Mesothelial cell of epicardium (in vitro differentiated cells): ENCODE data around the gene ANKRD17. TPM values are rescaled to one million over a fixed set of nuclear protein-coding genes. Genes with fewer than 3 reads are reported as not detected.

Source experiments
- DNase-seq, 2 experiments: peaks; one replicate each; pipeline ENCODE4 v3.0.0; 2021; ENCODE audit warnings: low spot score in 2 of 2; ENCODE audit not compliant: unreplicated experiment in 2 of 2
- H3K27ac Mint-ChIP-seq: 2 replicates; pipeline ENCODE4 v1.8.0; 2021; ENCODE audit warnings: mixed read lengths
- H3K27me3 Mint-ChIP-seq: 2 replicates; pipeline ENCODE4 v1.8.0; 2021; ENCODE audit warnings: low read depth, mixed read lengths
- H3K36me3 Mint-ChIP-seq: 2 replicates; pipeline ENCODE4 v1.8.0; 2021; ENCODE audit warnings: mixed read lengths
- H3K4me1 Mint-ChIP-seq: 2 replicates; pipeline ENCODE4 v1.8.0; 2021; ENCODE audit warnings: mixed read lengths
- H3K4me3 Mint-ChIP-seq: 2 replicates; pipeline ENCODE4 v1.8.0; 2021; ENCODE audit warnings: mild to moderate bottlenecking, moderate library complexity, mixed read lengths
- H3K9me3 Mint-ChIP-seq: 2 replicates; pipeline ENCODE4 v1.8.0; 2021; ENCODE audit warnings: mixed read lengths
- CTCF ChIP-seq: fragments of 200-600 bp; sonication (generic); IDR thresholded peaks from one replicate; pipeline ENCODE4 v1.5.0; 2021; ENCODE audit warnings: antibody characterized with exemption; ENCODE audit not compliant: unreplicated experiment
- total RNA-seq: library from RNA; stranded (reverse); gene quantifications from 3 replicates; pipeline ENCODE4 v1.2.1, GENCODE V29; 2021

The ANKRD17 gene
- total RNA-seq, 1 donor from 2014 or later: 92.5 TPM

DNA sequence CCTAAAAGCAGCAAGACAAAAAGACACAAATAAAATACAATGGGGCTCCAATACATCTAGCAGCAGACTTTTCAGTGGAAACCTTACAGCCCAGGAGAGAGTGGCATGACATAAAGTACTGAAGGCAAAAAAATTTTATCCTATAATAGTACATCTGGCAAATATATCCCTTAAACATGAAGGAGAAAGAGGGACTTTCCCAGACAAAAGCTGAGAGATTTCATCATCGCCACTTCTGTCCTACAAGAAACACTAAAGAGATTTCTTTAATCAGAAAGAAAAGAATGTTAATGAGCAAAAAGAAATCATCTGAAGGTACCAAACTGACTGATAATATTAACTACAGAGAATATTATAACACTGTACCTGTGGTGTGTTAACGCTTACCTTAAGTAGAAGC, 86.4 kb downstream of the ANKRD17 start:
- Mint-ChIP-seq H3K27ac (no peak overlapping the region), H3K4me1 (no peaks in the 10 kb centered on the region), H3K9me3 (peaks cover 49% of the 10 kb centered on the region), H3K27me3 (no peaks in the 10 kb centered on the region), H3K36me3 (peaks cover 83% of the 10 kb centered on the region), H3K4me3 (no peak overlapping the region)
- no peak for TF ChIP-seq CTCF
- no peak for DNase-seq

- no peak for TF ChIP-seq CTCF
- Mint-ChIP-seq H3K4me3 (no peak overlapping the region), H3K9me3 (peaks cover 54% of the 10 kb centered on the region), H3K27me3 (no peaks in the 10 kb centered on the region), H3K27ac (no peak overlapping the region), H3K4me1 (no peaks in the 10 kb centered on the region), H3K36me3 (peaks cover 87% of the 10 kb centered on the region)
- DNase-seq: no peak
Measured at GRCh38 chr4:73170518-73171198, 87.9 kb downstream of the ANKRD17 start.

DNA sequence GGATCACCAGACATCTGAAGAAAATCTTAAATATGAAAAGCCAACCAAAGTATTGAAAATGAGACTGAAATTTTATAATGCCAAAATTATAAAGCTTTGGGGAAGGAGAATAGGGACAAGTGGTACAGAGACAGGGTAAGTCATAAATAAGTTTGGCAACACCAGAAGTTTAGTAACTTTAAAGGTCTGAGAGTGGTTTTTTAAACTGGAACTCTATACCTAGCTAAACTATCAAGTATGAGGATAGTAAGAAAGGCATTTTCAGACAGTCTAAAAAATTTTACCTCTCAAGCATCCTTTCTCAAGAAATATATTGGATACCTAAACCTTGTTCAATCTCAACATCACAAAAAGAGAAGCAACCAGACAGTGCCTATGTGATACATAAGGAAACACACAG, 92.4 kb downstream of the ANKRD17 start:
- Mint-ChIP-seq H3K27ac (no peak overlapping the region), H3K4me3 (no peak overlapping the region), H3K27me3 (no peaks in the 10 kb centered on the region), H3K9me3 (peaks cover 29% of the 10 kb centered on the region), H3K36me3 (peaks cover 63% of the 10 kb centered on the region), H3K4me1 (no peaks in the 10 kb centered on the region)
- DNase-seq: no peak
- no peak for TF ChIP-seq CTCF

DNA sequence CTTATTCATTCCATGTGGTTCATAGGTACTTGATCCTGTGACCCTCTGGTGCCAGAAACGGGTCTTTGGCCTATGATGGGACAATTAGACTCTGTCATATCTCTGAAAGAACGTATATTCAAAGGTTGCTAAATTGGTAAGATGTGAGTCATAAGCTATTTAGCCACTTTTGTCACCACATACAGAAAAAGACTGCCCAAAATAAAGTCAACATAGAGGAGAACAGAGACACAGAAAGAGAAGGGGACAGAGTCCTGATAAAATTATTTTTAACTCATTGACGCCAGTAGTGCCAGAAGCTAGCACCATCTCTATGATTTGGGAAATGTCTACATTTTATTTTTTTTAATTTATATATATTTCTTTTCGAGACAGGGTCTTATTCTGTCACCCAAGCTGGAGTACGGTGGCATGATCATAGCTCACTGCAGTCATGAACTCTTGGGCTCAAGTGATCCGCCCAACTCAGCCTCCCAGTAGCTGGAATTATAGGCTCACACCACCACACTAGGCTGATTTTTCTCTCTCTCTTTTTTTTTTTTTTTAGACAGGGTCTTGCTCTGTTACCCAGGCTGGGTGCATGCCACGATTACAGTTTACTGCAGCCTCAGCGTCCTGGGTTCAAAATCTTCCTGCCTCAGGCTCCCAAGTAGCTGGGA, 96.9 kb downstream of the ANKRD17 start:
- no peaks in the 10 kb centered on the region for H3K4me1 Mint-ChIP-seq
- no peak for DNase-seq
- H3K36me3 Mint-ChIP-seq: peaks cover 35% of the 10 kb centered on the region
- H3K9me3 Mint-ChIP-seq: peaks cover 13% of the 10 kb centered on the region
- no peak overlapping the region for H3K4me3 Mint-ChIP-seq
- TF ChIP-seq CTCF: no peak
- no peak overlapping the region for H3K27ac Mint-ChIP-seq
- no peaks in the 10 kb centered on the region for H3K27me3 Mint-ChIP-seq

DNA sequence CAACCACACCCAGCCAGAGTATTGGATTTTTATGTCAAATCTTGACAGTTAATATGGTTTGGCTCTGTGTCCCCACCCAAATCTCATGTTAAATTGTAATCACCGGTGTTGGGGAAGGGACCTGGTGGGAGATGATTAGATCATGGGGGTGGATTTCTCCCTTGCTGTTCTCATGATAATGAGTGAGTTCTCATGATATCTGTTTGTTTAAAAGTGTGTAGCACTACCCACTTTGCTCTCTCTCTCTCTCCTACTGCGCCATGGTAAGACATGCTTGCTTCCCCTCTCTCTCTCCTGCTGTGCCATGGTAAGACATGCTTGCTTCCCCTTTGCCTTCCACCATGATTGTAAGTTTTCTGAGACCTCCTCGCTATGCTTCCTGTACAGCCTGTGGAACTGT, 102.2 kb downstream of the ANKRD17 start:
- H3K4me3 Mint-ChIP-seq: no peak overlapping the region
- H3K9me3 Mint-ChIP-seq: peaks cover 3% of the 10 kb centered on the region
- no peak overlapping the region for H3K27ac Mint-ChIP-seq
- H3K27me3 Mint-ChIP-seq: no peaks in the 10 kb centered on the region
- H3K4me1 Mint-ChIP-seq: no peaks in the 10 kb centered on the region
- no peak for TF ChIP-seq CTCF
- DNase-seq: no peak
- H3K36me3 Mint-ChIP-seq: peaks cover 20% of the 10 kb centered on the region
